ENCODE results near the gene NAAA.
A peak's percentile ranks its signal among the peaks of the same experiment; 100 is the strongest.
"Not testable (repeated sequence)": the region's sequence is repeated elsewhere in the genome, so short reads cannot be mapped to it uniquely, and the experiment has no call there.

The NAAA gene

DNA sequence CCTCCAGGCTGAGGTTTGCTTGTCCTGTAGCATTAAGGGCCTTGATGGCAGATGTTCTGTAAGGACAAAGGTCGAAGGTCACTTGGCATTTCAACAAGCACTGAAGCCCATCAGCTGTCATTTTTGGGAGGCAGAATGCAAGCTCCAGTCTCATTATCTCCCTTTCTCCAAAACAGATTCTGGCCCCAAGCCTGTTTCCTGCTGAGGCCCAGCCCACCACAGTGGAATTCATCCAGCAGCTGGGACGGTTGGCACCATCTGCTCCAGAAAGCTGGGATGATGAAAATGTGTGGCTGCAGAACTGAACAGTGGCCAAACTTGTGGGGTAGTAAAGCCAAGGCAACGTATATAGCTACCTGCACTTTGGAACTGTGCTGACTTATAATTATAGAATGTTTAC, 20.9 kb downstream of the NAAA start:
- DNase-seq (ENCODE audit: low spot score): no peak

DNA sequence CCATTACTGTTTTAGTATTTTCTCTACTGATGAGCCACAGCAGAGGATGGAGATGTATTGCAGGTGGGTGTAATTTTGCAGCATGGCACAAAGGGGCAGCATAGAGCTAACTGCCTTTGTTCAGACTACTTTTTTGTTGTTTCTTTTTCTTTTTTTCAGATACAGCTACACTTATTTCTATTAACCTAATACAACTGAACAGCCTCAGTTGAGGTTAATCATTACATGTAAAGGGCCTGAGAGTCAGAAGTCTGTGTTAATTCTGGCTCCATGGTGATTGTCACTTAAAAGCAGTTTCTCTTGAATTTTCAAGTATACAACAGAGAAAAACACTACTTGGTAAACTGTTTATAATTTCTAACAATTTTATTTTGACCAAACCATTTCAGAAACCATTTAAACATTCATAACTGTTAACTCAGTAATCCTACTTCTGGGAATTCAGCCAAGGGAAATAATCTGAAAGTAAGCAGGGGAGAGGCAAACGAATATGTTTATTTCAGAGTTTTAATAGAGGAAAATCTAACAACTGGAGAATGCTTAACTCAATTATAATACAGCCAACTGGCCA, 24.6 kb downstream of the NAAA start:
- peak; percentile 22 for DNase-seq (ENCODE audit: low spot score)

DNA sequence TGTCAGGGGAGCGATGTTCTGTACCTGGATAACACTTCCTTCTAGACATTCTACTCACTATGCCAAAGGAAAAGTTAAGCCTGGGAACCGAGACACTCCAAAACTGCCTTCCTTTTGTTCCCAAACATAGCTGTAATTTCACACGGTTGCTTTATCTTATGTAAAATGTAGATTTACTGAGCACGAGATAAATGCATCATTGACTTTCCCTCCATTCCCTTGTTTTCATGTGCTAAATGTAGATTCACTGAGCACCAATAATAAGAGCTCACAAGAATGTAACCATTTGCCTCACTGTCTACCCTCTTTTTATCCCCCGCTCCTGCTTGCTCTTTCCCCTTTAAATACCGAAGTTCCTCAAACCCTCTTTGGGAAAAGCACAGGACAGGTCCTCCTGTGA, 27.8 kb downstream of the NAAA start:
- DNase-seq (ENCODE audit: low spot score): no peak

DNA sequence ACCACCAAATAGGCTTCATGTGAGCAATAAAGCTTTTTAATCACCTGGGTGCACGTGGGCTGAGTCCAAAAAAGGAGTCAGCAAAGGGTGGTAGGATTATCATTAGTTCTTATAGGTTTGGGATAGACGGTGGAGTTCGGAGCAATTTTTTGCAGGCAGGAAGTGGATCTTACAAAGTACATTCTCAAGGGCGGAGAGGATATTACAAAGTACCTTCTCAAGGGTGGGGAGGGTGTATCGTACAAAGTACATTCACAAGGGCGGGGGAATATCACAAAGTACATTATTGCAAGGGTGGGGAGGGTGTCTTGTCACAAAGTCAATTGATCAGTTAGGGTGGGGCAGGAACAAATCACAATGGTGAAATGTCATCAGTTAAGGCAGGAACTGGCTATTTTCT, 30.0 kb downstream of the NAAA start:
- not testable (repeated sequence) for DNase-seq (ENCODE audit: low spot score)

DNA sequence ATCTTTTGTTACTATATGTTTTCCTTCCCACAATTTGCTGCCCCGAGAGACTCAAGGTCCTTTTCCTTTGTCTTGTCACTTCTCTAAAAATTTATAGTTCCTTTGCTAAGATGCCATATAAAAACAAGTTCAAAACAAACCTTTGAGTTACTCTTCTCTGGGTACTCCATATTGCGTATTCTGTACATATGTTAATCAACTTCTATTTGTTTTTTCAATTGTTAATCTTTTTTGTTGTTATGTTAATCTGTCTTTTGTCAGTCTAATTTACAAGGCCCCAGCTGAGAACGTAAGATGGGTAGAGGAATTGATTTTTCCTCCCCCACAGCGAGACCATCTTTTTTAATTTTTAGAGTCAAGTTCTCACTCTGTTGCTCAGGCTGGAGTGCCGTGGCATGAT, 31.4 kb downstream of the NAAA start:
- DNase-seq (ENCODE audit: low spot score): no peak

DNA sequence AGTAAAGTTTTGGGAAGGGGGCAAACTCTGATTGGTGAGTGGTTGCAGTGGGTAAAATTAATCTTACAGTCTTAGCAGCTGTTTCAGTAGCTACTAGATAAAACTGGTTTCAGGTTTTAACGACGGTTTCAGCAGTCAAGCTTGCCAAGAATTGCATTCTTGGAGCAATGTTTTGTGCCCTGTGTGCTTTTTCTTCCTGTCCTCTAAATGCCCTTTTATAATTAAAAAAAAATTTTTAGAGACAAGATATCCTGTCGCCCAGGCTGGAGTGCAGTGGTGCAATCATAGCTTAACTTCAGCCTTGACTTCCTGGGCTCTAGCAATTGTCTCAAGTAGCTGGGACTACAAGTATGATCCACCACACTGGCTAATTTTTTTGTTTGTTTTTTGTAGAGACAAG, 32.3 kb downstream of the NAAA start:
- no peak for DNase-seq (ENCODE audit: low spot score)

DNA sequence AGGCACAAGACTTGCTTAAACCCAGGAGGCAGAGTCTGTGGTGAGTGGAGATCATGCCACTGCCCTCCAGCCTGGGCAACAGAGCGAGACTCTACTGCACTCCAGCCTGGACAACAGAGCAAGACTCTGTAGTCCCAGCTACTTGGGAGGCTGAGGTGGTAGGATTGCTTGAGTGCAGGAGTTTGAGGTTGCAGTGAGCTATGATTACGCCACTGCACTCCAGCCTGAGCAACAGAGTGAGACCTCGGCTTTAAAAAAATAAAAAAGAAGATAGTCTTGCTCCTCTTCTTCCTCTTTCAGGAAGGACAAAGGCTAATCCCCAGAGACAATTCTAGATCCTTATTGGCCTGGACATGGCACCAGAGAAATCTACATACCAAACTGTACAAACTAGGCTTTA, 32.8 kb downstream of the NAAA start:
- DNase-seq (ENCODE audit: low spot score): no peak

DNA sequence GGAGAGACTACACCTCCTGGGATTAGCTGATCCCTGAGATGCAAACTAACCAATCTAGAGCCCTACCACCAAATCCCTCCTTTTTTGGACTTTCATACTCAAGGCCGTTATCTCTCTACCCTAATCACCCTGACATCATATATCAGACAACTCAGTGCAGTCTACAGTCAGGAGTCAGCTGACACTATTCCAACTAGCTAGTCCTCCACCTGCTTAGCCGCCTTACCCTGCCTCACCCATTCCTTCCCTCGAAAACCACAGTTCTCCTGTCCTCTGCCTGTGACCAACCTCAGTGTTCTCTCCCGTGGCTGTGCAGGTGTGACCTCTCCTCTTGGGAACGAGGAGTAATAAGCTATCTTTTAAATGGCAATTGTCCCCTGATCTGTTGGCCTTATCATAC, 36.7 kb downstream of the NAAA start:
- no peak for DNase-seq (ENCODE audit: low spot score)

DNA sequence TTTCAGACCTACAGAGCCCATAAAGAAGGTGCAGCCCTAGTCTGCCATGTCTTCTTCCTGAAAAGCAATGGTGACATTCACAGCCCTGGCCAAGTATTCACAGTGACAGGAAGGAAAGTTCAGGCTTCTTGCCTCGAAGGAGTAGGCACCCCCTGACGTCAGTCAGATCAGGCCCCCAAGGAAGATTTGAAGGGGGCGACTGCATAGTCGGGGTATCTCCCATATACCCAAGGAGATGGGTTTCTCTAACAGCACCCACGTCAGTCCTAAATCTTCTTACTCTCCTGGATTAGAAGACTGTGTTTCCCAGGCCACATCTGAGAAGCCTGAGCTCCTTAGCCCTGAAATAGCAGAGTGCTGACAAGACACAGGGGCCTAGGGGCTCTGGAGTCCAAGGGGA, 38.5 kb downstream of the NAAA start, which contains the start of gene PPEF2:
TSS of gene PPEF2 (minus strand) at position 101 of the 400 bp plus-strand sequence. CDS start 6,127 bp downstream, outside the sequence.
- DNase-seq (ENCODE audit: low spot score): no peak

DNA sequence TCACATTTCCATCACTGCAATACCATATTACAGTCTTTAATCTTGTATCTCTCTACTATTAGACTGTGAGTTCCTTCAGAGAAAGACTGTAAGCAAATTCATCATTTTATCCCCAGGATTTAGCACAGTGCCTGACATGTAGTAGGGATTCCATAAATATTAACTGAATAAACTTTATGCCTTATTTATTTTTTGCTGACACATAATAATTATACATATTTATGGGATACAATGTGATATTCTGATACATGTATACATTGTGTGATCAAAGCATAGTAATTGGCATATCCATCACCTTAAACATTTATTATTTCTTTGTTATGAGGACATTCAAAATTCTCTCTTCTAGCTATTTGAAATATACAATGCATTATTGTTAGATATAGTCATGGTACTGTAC, 42.3 kb downstream of the NAAA start:
- no peak for DNase-seq (ENCODE audit: low spot score)

DNA sequence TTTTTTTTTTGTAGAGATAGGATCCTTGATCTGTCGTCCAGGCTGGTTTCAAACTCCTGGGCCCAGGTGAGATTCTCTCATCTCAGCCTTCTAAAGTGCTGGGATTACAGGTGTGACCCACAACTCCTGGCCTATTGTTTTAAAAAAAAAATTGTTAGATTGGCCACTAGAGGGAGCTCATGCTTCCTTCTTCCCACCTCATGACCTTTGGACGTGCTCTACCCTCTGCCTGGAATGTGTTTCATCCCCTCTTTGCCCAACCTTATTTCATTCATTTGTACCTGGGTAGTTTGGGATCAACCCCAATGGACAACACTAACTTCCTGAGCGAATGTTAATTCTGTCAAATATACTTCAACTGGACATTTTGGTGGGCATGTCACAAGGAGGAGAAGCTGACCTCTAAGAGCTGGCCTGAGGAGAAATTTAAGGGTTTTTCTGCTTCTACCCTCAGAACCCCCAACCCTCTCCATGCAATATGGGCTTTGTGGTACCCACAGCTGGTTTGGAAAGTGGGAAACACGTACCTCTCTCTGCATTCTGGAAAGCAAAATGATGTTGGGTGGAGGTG, 45.0 kb downstream of the NAAA start:
- DNase-seq (ENCODE audit: low spot score): peak; percentile 50

DNA sequence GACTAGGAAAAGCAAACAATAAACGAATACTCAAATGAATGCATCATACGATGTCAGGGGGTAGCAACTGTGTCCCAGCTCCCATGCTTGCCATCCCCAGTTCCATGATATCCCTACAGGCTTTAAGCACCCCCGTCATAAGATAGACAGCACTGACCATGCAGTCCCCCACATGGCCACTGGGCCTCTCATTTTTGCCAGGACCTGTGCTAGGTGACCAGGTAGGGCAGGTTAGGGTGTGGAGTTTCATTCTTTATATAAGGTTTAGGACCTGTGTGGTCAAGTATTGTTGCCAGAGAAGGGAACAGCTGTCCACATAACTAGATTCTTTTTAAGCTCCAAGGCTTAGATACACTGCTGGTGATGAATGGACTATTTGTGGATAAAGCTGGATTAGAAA, 48.3 kb downstream of the NAAA start:
- no peak for DNase-seq (ENCODE audit: low spot score)

DNA sequence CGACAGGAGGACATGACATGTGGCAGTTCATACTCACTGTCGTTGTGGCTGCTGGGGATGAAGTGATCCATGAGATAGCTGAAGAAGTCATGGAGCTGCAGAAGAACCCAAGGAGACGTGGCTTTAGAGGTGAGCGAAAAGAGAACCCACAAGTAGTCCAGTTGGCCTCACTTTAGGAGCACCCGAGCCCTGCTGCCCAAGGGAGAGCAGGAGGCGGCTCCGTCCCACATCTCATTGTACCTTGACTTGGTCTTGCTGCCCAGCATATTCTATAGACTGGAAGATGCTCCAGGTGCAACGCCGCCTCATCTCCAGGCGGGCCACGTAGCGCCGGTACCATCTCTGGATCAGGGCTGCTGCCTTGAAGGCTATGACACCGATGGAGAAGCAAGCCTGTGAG, 49.2 kb downstream of the NAAA start:
- DNase-seq (ENCODE audit: low spot score): no peak

DNA sequence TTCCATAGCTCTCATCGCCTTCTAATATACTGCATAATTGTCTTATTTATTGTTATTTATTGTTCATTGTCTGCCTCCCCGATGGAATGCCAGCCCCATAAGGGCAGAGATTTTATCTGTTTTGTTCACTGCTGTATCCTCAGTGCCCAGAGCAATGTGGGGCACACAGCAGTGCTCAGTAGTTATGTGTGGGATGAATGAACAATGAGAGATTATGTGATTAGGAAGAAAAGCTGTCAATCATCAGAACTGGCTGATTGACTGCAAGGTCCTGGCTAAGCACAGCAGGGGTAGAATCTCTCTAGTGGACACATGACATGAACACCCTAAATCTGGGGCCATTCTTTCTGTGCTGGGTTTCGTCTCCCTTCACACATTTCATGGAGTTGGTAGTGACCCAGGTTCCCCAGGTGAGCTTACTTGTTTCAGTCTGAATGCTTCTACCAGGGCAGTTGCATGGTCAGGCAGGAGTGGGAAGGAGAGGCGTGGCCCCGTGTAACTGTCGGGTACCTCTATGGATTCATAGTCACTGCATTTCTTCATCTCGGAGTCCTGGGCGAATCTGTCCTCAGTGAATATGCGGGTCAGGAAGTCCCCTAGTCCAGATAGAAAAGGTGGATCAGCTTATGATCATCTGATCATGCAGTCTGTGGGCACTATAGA, 51.1 kb downstream of the NAAA start:
- DNase-seq (ENCODE audit: low spot score): no peak

DNA sequence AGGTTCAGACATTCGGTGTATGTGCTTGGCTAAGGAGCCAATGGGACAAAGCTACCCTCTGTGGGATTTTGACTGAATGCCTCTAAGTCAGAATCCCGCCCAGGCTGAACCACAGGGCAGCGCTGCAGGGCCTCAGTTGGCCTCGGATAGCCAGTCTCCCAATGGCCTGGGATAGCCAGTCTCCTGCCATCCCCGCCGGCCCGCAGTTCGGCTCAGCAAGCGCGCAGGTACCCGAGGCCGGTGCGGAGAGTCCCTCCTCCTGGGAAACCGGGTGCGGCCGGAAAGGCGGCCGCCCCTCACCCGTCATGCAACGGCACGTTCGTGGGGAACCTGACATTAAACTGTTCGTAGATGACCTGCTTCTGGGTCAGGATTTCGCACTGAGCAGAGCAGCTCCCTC, 54.7 kb downstream of the NAAA start:
- no peak for DNase-seq (ENCODE audit: low spot score)

DNA sequence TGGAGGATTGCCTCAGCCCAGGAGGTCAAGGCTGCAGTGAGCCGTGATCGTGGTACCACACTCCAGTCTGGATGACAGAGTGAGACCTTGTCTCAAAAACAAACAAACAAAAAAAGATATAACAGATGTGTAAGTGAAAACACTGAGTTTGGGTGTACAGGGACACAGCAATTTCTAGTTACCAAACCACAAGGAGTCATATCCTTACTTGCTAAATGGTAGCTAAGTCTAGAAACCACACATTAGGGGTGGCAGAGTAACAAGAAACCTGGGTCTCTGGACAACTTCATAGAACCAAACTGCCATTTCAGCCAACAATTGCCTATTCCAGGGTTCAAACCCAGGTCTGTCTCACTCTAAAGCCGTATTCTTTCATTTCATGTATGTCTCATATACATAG, 59.3 kb downstream of the NAAA start:
- DNase-seq (ENCODE audit: low spot score): no peak

DNA sequence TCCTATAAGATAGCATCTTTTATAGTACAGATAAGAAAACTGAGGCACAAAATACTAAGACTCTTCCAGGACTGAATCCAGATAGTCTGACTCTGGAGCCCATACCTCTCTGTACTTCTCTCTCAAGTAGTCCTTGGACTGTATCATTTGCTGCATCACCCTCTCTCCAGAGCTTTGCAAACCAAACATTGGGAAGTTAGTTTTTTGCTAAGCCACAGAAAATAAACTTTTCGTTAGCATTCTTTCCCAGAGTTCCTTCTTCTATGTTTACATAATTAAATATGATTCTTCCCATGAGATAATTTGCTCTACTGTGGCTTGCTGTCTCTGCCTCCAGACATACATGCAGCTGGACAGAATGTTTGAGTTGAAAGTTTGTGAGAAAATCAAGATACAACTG, 60.5 kb downstream of the NAAA start:
- no peak for DNase-seq (ENCODE audit: low spot score)

DNA sequence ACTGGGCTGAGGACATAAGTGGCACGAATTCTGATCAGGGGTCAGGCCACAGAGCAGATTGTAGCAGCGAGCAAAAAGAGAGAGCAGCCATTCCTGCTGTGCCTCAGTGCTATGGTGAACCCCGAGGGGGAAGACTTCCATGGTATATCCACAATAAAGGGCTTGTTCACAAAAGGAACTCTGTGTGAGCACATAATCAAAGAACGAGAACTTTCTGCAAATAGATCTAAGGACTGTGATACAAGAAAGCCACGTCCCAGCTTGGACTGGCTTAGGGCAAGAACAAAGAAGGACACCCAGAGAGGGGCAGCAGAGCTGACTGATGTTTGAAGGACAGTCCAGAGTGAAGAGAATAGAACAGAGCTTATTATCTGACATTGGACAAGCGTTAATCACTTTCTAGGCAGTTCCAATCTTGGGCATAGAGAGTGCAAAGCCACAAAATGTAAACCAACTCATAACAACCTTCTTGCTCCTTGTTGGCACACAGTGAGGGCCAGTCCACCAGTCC, 62.5 kb downstream of the NAAA start:
- DNase-seq (ENCODE audit: low spot score): no peak

DNA sequence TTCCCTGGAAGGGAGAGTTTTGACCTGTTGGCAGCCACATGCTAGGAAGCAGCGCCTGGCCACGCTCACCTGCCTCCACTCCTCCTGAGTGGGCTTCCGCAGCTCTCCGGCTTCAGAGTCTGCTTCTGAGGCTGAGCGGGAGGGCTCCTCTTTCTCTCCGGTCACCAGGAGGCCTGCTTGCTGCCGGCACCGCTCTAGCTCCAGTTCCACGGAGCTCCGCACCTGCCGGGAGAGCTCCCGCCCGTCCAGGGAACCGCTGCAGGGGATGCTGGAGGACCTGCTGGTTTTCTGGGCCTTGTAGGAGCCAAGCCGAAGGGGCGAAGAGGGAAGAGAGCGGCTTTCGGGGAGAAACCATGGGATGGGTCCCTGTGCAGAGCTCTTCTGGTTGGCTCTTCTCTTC, 64.6 kb downstream of the NAAA start:
- no peak for DNase-seq (ENCODE audit: low spot score)

DNA sequence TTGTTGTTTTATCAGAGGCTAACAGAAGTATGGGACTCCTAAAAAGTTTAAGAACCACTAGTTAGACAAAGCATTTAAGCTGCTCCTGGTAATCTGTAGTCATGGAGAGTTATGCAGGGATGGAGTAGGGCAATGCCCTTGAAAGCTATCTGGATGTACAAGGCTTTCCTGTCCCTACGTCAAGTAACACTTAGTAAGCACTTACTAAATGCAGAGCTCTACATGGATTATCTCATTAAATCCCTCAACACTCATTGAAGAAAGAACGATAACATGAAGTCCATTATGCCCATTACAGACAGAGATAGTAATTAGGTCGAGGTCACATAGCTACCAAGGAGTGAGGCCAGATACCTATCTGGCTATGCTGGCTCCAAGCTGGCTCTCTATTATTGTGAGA, 71.7 kb downstream of the NAAA start:
- no peak for DNase-seq (ENCODE audit: low spot score)

DNA sequence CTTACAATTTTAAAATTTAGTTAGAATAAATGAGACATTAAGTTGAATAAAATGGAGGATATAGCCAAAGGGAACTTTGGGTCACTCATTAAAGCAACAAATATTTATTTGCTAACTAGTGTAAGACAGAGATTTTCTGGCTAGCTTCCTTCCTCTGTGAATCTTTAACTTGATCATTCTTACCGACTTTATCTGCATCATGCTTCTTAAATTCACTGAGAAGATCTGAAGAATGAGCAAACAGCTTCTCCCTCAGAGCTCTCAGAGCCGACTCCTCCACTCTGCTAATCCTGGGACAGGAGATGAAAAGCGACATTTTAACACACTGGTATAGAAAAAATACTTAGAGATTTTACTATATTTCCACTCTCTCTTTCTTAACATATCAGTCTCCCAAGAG, 73.7 kb downstream of the NAAA start:
- DNase-seq (ENCODE audit: low spot score): no peak

All from hematopoietic multipotent progenitor cell treated with erythropoietin and hydrocortisone succinate and interleukin-3 and kit ligand, for 15 days (in vitro differentiated cells).